Skin of body (tissue), 3 donors: ENCODE data around the gene RARB. TPM values are rescaled to one million over a fixed set of nuclear protein-coding genes. Genes with fewer than 3 reads are reported as not detected.

Experiments
- DNase-seq: peaks from one replicate; lab custom pipeline; 2025; lab: John Stamatoyannopoulos, UW
- small RNA-seq: library from RNA; depleted of rRNA; stranded (forward); fragments of <200 nt; gene quantifications from one replicate; pipeline ENCODE3, GENCODE V24; 2014; ENCODE audit warnings: low replicate concordance
- total RNA-seq: library from RNA; depleted of rRNA; stranded (reverse); fragments of >200 nt; gene quantifications from one replicate; pipeline ENCODE4 v1.2.3, GENCODE V29; 2014

The RARB gene
- total RNA-seq, 1 donor from 2014 or later = 5.5 TPM

- DNase-seq = peak; percentile 89
Observed at GRCh38 chr3:25594007-25594502, 166.0 kb downstream of the RARB start.

GRCh38 chr3:25597535-25598101, 169.6 kb downstream of the RARB start:
- no peak for DNase-seq

GRCh38 chr3:25603703-25604102, 175.6 kb downstream of the RARB start:
- no peak for DNase-seq

- no peak for DNase-seq
Observed at GRCh38 chr3:25604107-25604805, 176.2 kb downstream of the RARB start.

GRCh38 chr3:25610167-25610566, 182.1 kb downstream of the RARB start:
- DNase-seq = no peak

GRCh38 chr3:25610779-25611178, 182.7 kb downstream of the RARB start:
- no peak for DNase-seq

GRCh38 chr3:25611193-25611592, 183.1 kb downstream of the RARB start:
- DNase-seq = no peak

DNA sequence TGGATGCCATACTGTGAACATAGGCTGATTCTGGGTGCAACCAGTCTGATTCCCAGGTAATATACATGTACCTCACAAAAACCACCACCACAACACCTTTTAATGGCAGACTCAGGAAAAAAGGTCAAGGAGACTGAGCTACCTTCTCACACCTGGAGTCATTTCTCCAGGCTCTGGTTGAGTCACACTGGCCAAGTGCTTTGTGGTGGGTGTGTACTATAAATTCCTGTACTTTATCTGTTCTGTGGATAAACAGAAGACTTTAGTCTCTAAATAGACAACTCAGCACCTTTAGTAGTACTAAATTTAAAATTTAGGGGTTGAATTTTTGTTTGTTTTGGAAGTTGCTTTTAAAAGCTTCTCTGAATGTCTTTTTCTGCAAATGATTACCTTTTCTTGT, 190.0 kb downstream of the RARB start:
- no peak for DNase-seq

GRCh38 chr3:25619382-25619781, 191.3 kb downstream of the RARB start:
- DNase-seq = no peak

DNA sequence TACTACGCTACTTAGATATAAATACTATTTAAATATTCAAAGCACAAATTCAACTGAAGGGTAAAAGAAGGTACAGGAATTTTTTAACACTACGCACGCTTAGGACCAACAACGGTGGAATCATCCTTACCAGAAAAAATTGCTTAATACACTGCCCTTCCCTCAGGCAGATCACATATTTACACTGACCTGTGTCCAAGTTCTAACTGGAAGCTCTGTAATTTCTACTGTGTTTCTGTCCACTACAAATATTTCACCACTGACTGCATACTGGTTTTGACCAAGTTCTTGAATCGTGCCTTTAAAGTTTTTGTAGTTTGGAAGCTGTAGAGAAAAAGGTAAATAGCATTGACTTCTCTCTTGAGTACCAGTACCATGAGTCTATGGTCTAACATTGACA, 192.4 kb downstream of the RARB start:
- no peak for DNase-seq

DNA sequence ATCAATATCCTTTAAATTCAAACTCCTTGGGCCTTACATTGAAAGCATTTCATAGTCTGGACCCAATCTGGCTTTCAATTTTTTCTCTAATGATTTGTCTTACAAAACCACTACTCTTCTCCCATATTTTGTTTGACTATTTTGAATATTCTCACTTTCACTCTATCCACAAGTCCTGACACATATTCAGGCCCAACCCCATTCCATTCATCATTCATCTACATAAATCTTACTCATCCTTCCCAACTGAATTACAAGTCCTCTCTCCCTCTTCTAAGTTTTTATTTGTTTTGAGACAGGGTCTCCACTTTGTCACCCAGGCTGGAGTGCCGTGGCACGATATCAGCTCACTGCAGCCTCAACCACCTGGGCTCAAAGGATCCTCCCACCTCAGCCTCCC, 193.0 kb downstream of the RARB start:
- DNase-seq = no peak

DNA sequence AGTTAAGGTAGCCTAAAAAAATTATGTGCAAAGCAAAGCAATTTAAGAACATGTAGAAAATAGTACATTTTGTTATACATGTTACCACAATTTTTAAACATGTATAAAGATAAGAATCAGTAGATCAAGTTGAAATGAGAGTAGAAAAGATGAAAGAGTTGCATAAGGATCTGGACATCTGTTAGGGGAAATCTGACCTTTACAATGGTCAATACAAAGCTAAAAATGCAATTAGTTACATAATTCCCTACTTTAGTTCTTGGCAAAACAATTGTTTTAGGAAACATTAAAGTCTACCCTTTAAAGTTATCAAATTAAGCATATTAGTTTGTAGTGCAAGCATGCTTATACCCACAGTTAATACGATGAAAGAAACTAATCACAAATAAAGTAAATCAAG, 203.9 kb downstream of the RARB start:
- no peak for DNase-seq

- DNase-seq = no peak
Observed at GRCh38 chr3:25633919-25634318, 205.9 kb downstream of the RARB start.

GRCh38 chr3:25635038-25635437, 207.0 kb downstream of the RARB start:
- no peak for DNase-seq

Small RNAs within 50 kb of the gene (small RNA-seq; reads per million reads assigned to genes)
- gene RF01161 = 0.19 reads per million
- not detected for gene RF02271

Other genes with a start within 250 kb of the RARB start
- gene TOP2B, start 236.6 kb downstream of the RARB start, total RNA-seq = 159 TPM